GM12878 (cell line): ENCODE results near the gene TBC1D9B. TPM values are rescaled to one million over a fixed set of nuclear protein-coding genes. Genes with fewer than 3 reads are reported as not detected.

Experiments
- ATAC-seq: fragments of 200-7000 bp; cut with Tn5 transposase; 3 replicates; pipeline ENCODE4 v1.9.1; 2020; ENCODE audit warnings: mild to moderate bottlenecking, moderate library complexity
- BruUV-seq: library from RNA; stranded (reverse); fragments of 400-500 nt; replicated peaks from 2 replicates; lab custom pipeline; 2021; lab: Mats Ljungman, UMichigan
- CTCF ChIA-PET: fragments of 300-600 bp; sonication (Branson Sonifier 250); formaldehyde crosslinking; extraction: SDS; loops from one replicate; lab custom pipeline; 2021; ENCODE audit warnings: inconsistent platforms; lab: Yijun Ruan, JAX
- POLR2A ChIA-PET: fragments of 350-600 bp; formaldehyde crosslinking; extraction: SDS; loops from one replicate; lab custom pipeline; 2021; ENCODE audit warnings: inconsistent platforms; lab: Charles Lee
- RAD21 ChIA-PET: fragments of 300-600 bp; sonication (Branson Sonifier 250); formaldehyde crosslinking; loops from one replicate; lab custom pipeline; 2023; ENCODE audit warnings: antibody characterized with exemption; ENCODE audit not compliant: unreplicated experiment; lab: Charles Lee
- SMC1A ChIA-PET: fragments of 300-600 bp; sonication (Branson Sonifier 250); formaldehyde crosslinking; loops from one replicate; lab custom pipeline; 2023; ENCODE audit not compliant: unreplicated experiment, uncharacterized antibody; lab: Charles Lee
- DNase-seq: peaks from one replicate; pipeline ENCODE4 v3.0.0-alpha.2; 2011; ENCODE audit warnings: low read depth, low spot score
- FAIRE-seq: peaks from 3 replicates; lab custom pipeline; 2011; peaks lifted over from hg19 to GRCh38; lab: Jason Lieb, UNC
- H2AFZ ChIP-seq: 2 replicates; pipeline ENCODE4 v1.6.0; 2011; ENCODE audit warnings: low read depth, low read length, control low read depth; ENCODE audit not compliant: control insufficient read depth
- H3K27ac ChIP-seq: 2 replicates; pipeline ENCODE4 v1.5.1; 2011; ENCODE audit warnings: control low read depth; ENCODE audit not compliant: control insufficient read depth, insufficient read depth
- H3K27me3 ChIP-seq, 2 experiments: replicated peaks in 1 of 2; 2 replicates each; pipeline versions ENCODE4 v1.6.0 to v1.6.1; 2011; ENCODE audit warnings: low read length in 1 of 2; ENCODE audit not compliant: control insufficient read depth in 2 of 2, insufficient read depth in 2 of 2
- H3K36me3 ChIP-seq, 2 experiments: 2 replicates each; pipeline ENCODE4 v1.5.1; 2011; ENCODE audit warnings: low read length in 1 of 2; ENCODE audit not compliant: control insufficient read depth in 2 of 2, insufficient read depth in 2 of 2
- H3K4me1 ChIP-seq: 2 replicates; pipeline ENCODE4 v1.6.1; 2011; ENCODE audit warnings: mild to moderate bottlenecking, low read length, moderate library complexity, mixed read lengths; ENCODE audit not compliant: control insufficient read depth, insufficient read depth
- H3K4me2 ChIP-seq: 2 replicates; pipeline ENCODE4 v1.6.0; 2011; ENCODE audit warnings: control low read depth; ENCODE audit not compliant: control insufficient read depth, insufficient read depth
- H3K4me3 ChIP-seq: fragments of 200-600 bp; sonication (generic); 2 replicates; pipeline ENCODE4 v1.5.1; 2016
- H3K79me2 ChIP-seq: 2 replicates; pipeline ENCODE4 v1.6.0; 2011; ENCODE audit warnings: low read length; ENCODE audit not compliant: control insufficient read depth, insufficient read depth
- H3K9ac ChIP-seq: 2 replicates; pipeline ENCODE4 v1.8.0; 2011; ENCODE audit warnings: low read length, control low read depth, mixed read lengths; ENCODE audit not compliant: control insufficient read depth, insufficient read depth
- H3K9me3 ChIP-seq: replicated peaks from 3 replicates; pipeline ENCODE4 v1.5.1; 2011; ENCODE audit warnings: mild to moderate bottlenecking, low read length; ENCODE audit not compliant: control insufficient read depth, insufficient read depth
- H4K20me1 ChIP-seq: 2 replicates; pipeline ENCODE4 v1.6.0; 2011; ENCODE audit not compliant: control insufficient read depth, insufficient read depth
- BMI1 ChIP-seq: fragments of 450-650 bp; IDR thresholded peaks from 2 replicates; pipeline ENCODE4 v1.6.1; 2016; ENCODE audit warnings: mild to moderate bottlenecking, moderate library complexity, borderline replicate concordance
- NFIC ChIP-seq: IDR thresholded peaks from 2 replicates; pipeline ENCODE4 v1.6.1; 2012; ENCODE audit warnings: low read depth, mild to moderate bottlenecking, inconsistent platforms, low read length, moderate library complexity
- NKRF ChIP-seq: fragments of 450-650 bp; conservative IDR thresholded peaks from 2 replicates; pipeline ENCODE4 v1.6.1; 2017; ENCODE audit warnings: mild to moderate bottlenecking, moderate library complexity
- PAX8 ChIP-seq: fragments of 450-650 bp; IDR thresholded peaks from 2 replicates; pipeline ENCODE4 v1.6.1; 2017; ENCODE audit warnings: mild to moderate bottlenecking, moderate library complexity
- POU2F2 ChIP-seq: IDR thresholded peaks from 3 replicates; pipeline ENCODE4 v1.6.1; 2011; ENCODE audit warnings: low read depth, mild to moderate bottlenecking, low read length, borderline replicate concordance
- RELA ChIP-seq: fragments of 450-650 bp; IDR thresholded peaks from 2 replicates; pipeline ENCODE4 v1.8.0; 2014; ENCODE audit warnings: borderline replicate concordance; ENCODE audit not compliant: partially characterized antibody
- SIN3A ChIP-seq: IDR thresholded peaks from 2 replicates; pipeline ENCODE4 v1.6.1; 2012; ENCODE audit warnings: low read depth, low read length, improper control_type of control experiment
- TCF7 ChIP-seq: IDR thresholded peaks from 2 replicates; pipeline ENCODE4 v1.6.1; 2014; ENCODE audit warnings: antibody characterized with exemption, borderline replicate concordance
- ZBTB40 ChIP-seq: fragments of 450-650 bp; IDR thresholded peaks from 2 replicates; pipeline ENCODE4 v1.6.1; 2016; ENCODE audit warnings: mild to moderate bottlenecking, moderate library complexity, borderline replicate concordance
- ZNF384 ChIP-seq: IDR thresholded peaks from 2 replicates; pipeline ENCODE4 v1.6.1; 2012; ENCODE audit warnings: low read depth, mild to moderate bottlenecking, low read length, improper control_type of control experiment, borderline replicate concordance
- WGBS: methylation state at CpG from one replicate; pipeline ENCODE4 v1.1.6; 2016; ENCODE audit warnings: low lambda C conversion rate; ENCODE audit not compliant: insufficient replicate concordance, insufficient coverage; ENCODE audit errors: missing lambda C conversion rate; 5-methylcytosine and 5-hydroxymethylcytosine counted together
- in situ Hi-C: fragments of 300-500 bp; cut with MboI; formaldehyde crosslinking; loops from 9 replicates; pipeline ENCODE4 v1.14.3; 2018; ENCODE audit warnings: mixed read lengths
- intact Hi-C: fragments of 100-400 bp; cut with micrococcal nuclease; formaldehyde crosslinking; loops from one replicate; pipeline ENCODE4 v1.14.2; 2022; ENCODE audit not compliant: unreplicated experiment
- polyA plus RNA-seq, 11 experiments: library from polyadenylated mRNA; depleted of rRNA in 4 of 11; unstranded in 6 of 11; stranded (reverse) in 5 of 11; fragments of >200 nt; fragmentation: Nextera tagmentation in 4 of 11; fragmentation: Illumina TruSeq in 1 of 11; extraction: Ambion mirVana in 4 of 11; extraction: Trizol in 1 of 11; gene quantifications; 1 replicate in 1 of 11; 2 replicates in 10 of 11; pipeline versions ENCODE4 v1.2.1 to v1.2.3, GENCODE V29; 2011 to 2016; ENCODE audit warnings: inconsistent platforms in 2 of 11, missing spikeins in 2 of 11, low read depth in 1 of 11
- total RNA-seq, 4 experiments: library from RNA; depleted of rRNA in 3 of 4; stranded (reverse); fragments of >200 nt in 3 of 4; fragmentation: Illumina TruSeq in 1 of 4; extraction: Trizol in 1 of 4; gene quantifications; 2 replicates each; pipeline versions ENCODE4 v1.2.1 to v1.2.3, GENCODE V29; 2013 to 2021
- TF ChIP-seq, protein P1 (sequence below): IDR thresholded peaks from 2 replicates; pipeline ENCODE4 v1.6.1; 2012; ENCODE audit warnings: low read length, inconsistent platforms
- TF ChIP-seq, protein P2 (sequence below): fragments of 150-350 bp; IDR thresholded peaks from 2 replicates; pipeline ENCODE4 v1.6.1; 2014; ENCODE audit warnings: mild to moderate bottlenecking, low read depth, low read length

TBC1D9B gene
- total and polyA plus RNA-seq, 10 of the 15 experiments (the other 5 are each of a cell fraction or from before 2014, with no cell fraction given), result 4.0 to 74.2 (median 34.6) TPM

DNA sequence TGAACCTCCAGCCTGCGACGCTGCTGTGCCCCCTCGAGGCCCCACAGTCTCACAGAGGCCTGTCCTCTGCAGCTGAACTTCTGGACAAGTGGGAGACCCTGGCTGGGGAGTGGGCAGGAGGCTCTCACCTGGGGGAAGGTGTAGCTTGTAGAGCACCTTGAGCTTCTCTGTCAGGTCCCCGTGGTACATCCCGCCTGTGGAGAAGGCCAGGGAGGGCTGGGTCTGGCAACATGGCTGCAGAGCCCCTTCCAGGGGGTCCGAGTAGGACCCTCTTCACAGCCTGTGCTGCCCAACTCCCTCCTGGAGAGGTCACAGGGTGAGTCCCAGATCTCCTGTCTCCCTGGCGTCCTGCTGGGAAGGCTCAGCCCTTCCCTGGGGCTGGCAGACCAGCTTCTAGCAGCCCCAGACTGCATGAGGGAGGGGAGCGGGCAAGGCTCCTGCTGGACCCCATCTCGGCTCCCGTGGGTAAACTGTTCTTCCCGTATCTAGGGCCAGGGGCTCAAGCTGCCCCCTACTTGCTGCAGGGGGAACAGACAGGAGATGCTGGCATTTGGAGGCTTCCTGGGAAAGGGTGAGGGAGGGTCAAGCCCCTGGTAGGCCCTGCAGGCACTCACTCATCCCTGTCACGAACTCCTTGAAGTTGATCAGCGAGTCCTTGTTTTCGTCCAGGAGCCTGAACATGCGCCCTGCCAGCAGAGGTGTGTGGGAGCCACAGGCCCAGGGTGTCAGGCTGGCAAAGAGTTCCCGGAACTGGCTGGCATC, 37.9 kb downstream of the TBC1D9B start:
- ChIA-PET RAD21 (no interaction called here), CTCF (interaction anchor here (0.5 to 1.2 kb wide), 3 partner anchors 9 to 71 kb away, joined by 3 to 4 read pairs (median 3); no protein-coding TSS in a partner anchor), POLR2A (no interaction called here), SMC1A (no interaction called here)
- in situ Hi-C loops, result no loop called here
- FAIRE-seq (no peak), ATAC-seq (no peak), DNase-seq (no peak)
- intact Hi-C loops, result no loop called here
- H3K4me2 ChIP-seq, result no peak overlapping the region
- no TSS peak for BruUV-seq
- H2AFZ ChIP-seq, result no peak overlapping the region
- H3K4me1 ChIP-seq, result no peaks in the 10 kb centered on the region
- no peaks in the 10 kb centered on the region for H4K20me1 ChIP-seq
- no peak overlapping the region for H3K4me3 ChIP-seq
- no peak overlapping the region for H3K9ac ChIP-seq
- H3K36me3 ChIP-seq, result peaks cover 13 to 14% of the 10 kb centered on the region in 2 experiments
- H3K27me3 ChIP-seq, result no peaks in the 10 kb centered on the region
- 91% methylated on average over 14 of the region's 16 CpGs for WGBS
- H3K79me2 ChIP-seq, result no peaks in the 10 kb centered on the region
- no peaks in the 10 kb centered on the region for H3K9me3 ChIP-seq
- no peak overlapping the region for H3K27ac ChIP-seq
- TF ChIP-seq RELA (no peak), ZNF384 (no peak), ZBTB40 (no peak), SIN3A (no peak), TCF7 (no peak), NKRF (no peak), POU2F2 (no peak), NFIC (no peak), BMI1 (no peak), PAX8 (no peak)
- TF ChIP-seq, protein P1, sequence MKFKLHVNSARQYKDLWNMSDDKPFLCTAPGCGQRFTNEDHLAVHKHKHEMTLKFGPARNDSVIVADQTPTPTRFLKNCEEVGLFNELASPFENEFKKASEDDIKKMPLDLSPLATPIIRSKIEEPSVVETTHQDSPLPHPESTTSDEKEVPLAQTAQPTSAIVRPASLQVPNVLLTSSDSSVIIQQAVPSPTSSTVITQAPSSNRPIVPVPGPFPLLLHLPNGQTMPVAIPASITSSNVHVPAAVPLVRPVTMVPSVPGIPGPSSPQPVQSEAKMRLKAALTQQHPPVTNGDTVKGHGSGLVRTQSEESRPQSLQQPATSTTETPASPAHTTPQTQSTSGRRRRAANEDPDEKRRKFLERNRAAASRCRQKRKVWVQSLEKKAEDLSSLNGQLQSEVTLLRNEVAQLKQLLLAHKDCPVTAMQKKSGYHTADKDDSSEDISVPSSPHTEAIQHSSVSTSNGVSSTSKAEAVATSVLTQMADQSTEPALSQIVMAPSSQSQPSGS, result no peak
- TF ChIP-seq, protein P2, sequence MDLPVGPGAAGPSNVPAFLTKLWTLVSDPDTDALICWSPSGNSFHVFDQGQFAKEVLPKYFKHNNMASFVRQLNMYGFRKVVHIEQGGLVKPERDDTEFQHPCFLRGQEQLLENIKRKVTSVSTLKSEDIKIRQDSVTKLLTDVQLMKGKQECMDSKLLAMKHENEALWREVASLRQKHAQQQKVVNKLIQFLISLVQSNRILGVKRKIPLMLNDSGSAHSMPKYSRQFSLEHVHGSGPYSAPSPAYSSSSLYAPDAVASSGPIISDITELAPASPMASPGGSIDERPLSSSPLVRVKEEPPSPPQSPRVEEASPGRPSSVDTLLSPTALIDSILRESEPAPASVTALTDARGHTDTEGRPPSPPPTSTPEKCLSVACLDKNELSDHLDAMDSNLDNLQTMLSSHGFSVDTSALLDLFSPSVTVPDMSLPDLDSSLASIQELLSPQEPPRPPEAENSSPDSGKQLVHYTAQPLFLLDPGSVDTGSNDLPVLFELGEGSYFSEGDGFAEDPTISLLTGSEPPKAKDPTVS, result no peak
